ENCODE measurements around the gene SLC43A2.
A peak's percentile ranks its signal among the peaks of the same experiment; 100 is the strongest.
"Not testable (repeated sequence)": the region's sequence is repeated elsewhere in the genome, so short reads cannot be mapped to it uniquely, and the experiment has no call there.

Gene SLC43A2

GRCh38 chr17:1532836-1533602 is 95.6 kb downstream of the SLC43A2 start:
- DNase-seq: peak; percentile 19

DNA sequence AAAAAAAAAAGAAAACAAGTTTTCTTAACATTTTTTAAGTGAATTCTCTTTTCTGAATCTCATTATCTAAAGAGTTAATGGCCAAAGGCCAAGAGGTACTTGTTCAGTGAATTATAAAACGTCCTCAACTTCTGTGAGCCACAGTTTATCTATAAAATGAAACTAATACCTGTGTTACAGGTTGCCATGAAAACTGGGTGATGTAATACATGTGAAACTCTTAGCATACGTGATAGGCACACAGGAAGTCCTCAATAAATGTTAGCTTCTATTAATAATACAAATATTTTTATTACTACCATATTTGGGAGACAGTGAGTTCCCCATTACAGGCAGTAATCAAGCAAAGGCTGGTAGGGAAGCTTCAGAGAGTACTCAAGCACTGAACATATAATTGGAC is 98.8 kb downstream of the SLC43A2 start:
- no peak for DNase-seq

DNA sequence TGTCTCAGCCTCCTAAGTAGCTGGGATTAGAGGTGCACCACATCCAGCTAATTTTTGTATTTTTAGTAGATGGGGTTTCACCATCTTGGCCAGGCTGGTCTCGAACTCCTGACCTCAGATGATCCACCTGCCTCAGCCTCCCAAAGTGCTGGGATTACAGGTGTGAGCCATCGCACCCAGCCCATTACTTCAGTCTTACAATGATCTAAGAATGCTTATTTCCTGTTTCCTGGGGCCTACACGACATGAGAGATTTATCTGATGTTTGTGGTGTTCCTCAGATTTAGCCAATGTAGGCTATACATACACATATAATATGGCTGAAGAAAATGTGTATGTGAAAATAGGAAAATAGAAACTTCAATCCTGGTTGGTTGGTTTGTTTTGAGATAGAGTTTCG is 101.8 kb downstream of the SLC43A2 start:
- not testable (repeated sequence) for DNase-seq

GRCh38 chr17:1522626-1523025 is 106.0 kb downstream of the SLC43A2 start:
- DNase-seq: no peak

- no peak for DNase-seq
Observed at GRCh38 chr17:1521086-1521640, 107.5 kb downstream of the SLC43A2 start.

- DNase-seq: no peak
Observed at GRCh38 chr17:1519678-1520077, 109.0 kb downstream of the SLC43A2 start.

All from activated CD4-positive, alpha-beta T cell treated with anti-CD3 and anti-CD28 coated beads for 1 hour (primary cell).